CD4-positive, alpha-beta T cell treated with Interleukin-6 for 4 hours (primary cell): ENCODE data around the gene RAI1.

Experiments used
- DNase-seq: peaks from one replicate; pipeline ENCODE4 v3.0.0-alpha.2; 2020; ENCODE audit warnings: mixed read lengths

Gene RAI1

GRCh38 chr17:17789828-17790636, 108.8 kb downstream of the RAI1 start:
- no peak for DNase-seq

DNA sequence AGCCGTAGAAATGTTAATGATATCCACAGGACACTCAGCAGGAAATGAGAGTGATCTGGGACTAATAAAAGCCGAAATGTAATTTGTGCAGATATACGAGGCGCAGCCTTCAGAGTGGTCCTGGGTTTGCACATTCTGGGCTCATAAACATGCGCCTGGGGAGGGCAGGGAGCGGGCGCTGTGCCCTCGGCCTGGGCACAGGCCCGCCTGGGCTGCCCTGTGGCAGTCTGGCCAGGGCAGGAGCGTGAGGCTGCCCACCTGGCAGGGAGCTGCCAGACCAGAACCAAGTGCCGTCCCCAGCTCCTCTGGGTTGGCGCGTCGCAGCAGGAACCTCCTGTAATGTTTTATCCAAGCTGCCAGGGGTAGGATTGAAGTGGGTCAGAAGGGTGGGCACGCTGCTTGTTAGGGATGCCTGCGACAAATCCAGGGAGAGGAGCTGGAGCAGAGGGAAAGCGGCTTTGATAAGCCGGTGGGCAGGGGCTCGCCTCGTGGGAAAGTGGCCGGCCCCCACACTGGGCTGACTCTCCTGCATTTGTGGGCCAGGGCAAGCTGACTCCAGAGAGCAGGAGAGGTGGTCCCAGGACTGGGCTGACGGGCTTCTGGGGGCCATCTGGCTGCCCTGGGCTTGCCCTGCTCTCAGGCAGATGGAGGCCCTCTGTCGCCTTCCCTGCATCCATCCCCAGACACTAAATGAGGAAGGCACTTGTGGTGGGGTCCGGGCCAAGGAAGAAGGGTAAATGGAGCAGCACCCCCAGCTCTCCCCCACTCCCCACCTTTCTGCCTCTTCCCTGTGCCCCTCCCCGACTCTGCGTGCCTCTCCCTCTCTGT, 109.6 kb downstream of the RAI1 start:
- no peak for DNase-seq

- DNase-seq = peak; percentile 37
Measured at GRCh38 chr17:17792037-17792550, 110.8 kb downstream of the RAI1 start.

- DNase-seq = peak; percentile 78
Measured at GRCh38 chr17:17792551-17793377, 111.5 kb downstream of the RAI1 start.

GRCh38 chr17:17793378-17794214, 112.3 kb downstream of the RAI1 start:
- DNase-seq = no peak

GRCh38 chr17:17794382-17794781, 113.1 kb downstream of the RAI1 start:
- DNase-seq = no peak

- DNase-seq = no peak
Measured at GRCh38 chr17:17795296-17795695, 114.0 kb downstream of the RAI1 start.

DNA sequence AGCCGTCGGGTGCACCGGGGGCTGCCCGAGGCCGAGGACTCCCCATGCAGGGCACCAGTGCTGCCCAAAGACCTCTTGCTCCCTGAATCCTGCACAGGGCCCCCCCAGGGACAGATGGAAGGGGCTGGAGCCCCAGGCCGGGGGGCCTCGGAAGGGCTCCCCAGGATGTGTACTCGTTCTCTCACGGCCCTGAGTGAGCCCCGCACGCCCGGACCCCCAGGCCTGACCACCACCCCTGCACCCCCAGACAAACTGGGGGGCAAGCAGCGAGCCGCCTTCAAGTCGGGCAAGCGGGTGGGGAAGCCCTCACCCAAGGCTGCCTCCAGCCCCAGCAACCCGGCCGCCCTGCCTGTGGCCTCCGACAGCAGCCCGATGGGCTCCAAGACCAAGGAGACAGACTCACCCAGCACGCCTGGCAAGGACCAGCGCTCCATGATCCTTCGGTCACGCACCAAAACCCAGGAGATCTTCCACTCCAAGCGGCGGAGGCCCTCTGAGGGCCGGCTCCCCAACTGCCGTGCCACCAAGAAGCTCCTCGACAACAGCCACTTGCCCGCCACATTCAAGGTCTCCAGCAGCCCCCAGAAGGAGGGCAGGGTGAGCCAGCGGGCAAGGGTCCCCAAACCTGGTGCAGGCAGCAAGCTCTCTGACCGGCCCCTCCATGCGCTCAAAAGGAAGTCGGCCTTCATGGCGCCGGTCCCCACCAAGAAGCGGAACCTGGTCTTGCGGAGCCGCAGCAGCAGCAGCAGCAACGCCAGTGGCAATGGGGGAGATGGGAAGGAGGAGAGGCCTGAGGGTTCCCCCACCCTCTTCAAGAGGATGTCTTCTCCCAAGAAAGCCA, 114.9 kb downstream of the RAI1 start:
- DNase-seq = no peak

GRCh38 chr17:17796787-17797061, 115.5 kb downstream of the RAI1 start:
- DNase-seq = no peak

GRCh38 chr17:17797119-17797809, 116.0 kb downstream of the RAI1 start:
- DNase-seq = no peak

DNA sequence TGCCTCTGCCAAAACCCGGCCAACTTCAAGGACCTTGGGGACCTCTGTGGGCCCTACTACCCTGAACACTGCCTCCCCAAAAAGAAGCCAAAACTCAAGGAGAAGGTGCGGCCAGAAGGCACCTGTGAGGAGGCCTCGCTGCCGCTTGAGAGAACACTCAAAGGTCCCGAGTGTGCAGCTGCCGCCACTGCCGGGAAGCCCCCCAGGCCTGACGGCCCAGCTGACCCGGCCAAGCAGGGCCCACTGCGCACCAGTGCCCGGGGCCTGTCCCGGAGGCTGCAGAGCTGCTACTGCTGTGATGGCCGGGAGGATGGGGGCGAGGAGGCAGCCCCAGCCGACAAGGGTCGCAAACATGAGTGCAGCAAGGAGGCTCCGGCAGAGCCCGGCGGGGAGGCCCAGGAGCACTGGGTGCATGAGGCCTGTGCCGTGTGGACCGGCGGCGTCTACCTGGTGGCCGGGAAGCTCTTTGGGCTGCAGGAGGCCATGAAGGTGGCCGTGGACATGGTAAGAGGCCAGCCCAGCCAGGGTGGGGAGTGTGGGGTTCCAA, 116.8 kb downstream of the RAI1 start:
- no peak for DNase-seq

DNA sequence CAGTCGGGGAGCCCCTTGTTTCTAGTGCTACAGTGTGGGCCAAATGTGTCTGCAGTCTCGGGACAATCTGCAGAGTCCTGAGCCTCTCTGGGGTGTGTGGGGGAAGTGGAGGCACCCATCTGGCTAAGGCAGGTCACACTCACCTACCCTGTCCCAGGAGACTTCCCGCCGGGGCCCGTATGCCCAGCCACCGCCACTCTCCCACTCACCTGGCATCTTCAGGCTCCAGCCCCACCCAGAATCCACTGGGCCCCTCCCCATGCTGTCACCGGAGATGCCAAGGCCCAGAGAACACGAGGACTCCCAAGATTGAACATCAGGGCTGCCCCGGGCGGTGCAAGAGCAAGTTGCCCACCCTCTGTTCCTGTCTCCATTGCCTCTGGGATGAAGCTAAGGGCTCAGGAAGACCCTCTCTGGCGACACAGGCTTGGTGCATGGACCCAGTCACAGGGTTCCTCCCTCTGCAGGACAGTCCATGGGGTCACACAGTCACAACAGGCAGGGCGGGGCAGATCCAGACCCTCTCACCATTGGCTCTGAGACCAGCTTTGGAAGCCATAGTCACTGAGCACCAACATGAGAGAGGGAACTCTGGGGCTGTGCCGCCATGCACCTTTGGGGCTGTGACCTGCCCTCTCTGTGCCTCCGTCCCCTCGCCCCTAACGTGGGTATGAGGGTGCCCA, 117.5 kb downstream of the RAI1 start:
- no peak for DNase-seq

DNA sequence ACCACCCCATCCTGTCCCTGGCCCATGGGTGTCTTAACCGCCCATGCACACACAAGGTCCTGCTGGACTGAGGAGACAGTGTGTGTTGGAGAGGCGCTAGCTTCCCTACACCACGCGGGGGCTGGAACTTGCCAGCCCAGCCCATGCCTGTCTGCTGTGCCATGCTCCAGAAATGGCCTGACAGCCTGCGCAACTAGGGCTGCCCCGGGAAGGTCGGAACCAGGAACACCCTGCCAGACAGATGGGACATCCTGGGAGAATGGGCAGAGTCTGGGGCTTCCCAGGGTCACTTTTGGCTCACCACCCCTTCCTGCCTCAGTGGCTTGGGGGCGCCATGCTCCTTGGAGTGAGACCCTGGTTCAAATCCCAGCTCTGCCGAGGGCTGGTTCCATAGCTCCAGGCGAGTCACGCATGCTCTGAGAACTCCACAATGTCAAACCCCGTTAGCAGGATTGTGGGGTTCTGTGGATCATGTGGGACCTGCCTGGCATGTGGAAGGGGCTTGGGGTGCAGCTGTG, 119.3 kb downstream of the RAI1 start:
- no peak for DNase-seq

- DNase-seq = no peak
Measured at GRCh38 chr17:17801800-17802481, 120.7 kb downstream of the RAI1 start.

GRCh38 chr17:17804007-17804406, 122.7 kb downstream of the RAI1 start:
- DNase-seq = no peak

DNA sequence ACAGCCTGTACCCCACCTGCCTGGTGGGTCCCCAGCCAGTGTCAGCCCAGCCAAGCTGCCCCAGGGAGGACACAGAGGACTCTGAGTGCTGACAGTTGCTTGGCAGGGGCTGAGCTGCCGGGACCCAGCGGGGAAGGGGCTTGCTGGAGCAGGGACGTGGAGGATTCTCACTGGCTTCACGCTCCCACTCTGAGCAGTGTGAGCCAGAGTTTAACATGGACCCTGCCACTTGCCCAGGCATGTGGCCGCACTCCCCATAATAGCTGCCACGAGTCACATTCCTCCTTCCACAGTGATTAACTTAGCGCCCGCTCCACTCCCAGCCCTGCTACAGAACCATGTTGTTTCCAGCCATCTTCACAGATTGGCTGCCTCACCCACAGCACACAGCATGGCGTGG, 124.3 kb downstream of the RAI1 start:
- DNase-seq = no peak

DNA sequence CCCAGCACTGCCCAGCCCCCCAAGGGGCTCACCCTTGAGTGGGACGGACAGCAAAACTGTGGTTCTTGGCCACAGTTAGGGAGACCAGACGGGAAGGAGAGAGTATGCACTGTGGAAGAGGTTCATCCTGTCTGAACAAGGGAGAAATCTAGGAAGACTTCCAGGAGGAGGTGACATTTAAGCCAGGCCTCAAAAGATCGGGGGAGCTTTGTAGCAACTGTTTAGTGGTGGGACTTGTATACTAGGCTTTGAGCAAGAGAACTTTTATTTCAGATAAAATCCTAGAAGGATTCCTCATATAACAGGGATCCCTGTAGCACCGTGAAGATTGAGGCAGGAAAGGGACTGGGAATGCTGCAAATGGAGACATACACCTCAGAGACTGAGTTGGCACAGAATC, 124.8 kb downstream of the RAI1 start:
- no peak for DNase-seq

- DNase-seq = no peak
Measured at GRCh38 chr17:17806611-17807274, 125.5 kb downstream of the RAI1 start.
